ENCODE data around the gene FGD6. TPM values are rescaled to one million over a fixed set of nuclear protein-coding genes. Genes with fewer than 3 reads are reported as not detected.

The FGD6 gene
- polyA plus RNA-seq, 4 donors = 8.7 to 12.1 (median 11.7) TPM

DNA sequence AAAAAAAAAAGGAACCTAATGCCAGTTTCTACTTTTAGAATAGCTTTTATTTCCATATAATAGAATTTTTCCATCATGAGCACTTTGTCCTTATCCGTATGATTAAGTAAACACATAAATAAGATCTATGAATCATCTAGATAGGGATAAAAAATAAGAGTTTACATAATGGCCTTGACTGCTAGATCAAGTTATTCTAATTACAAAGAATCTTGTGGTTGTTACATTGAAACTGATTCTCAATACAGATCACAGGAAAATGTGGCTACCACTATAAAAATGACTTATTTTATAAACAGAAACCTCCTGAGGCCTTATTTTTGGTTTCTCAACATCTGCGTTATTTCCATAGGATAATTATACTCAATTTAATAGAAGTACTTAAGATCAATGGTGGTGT, 179.4 kb downstream of the FGD6 start:
- DNase-seq (ENCODE audit: low read depth in 4 of 4, low spot score in 3 of 4) = no peak

DNA sequence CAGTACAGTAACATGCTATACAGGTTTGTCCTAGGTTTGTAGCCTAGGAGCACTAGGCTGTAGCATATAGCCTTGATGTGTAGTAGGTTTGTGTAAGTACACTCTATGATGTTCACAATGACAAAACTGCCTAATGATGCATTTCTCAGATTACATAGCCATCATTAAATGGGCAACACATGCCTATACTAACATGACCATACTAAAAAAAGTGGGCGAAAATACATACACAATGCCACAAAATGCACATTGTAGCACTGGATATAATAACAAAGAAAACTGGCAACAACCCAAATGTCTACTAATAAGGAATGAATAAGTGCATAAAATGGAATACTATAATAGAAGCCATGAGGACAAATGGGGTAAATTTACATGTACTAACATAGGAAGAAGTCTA, 182.5 kb downstream of the FGD6 start:
- DNase-seq (ENCODE audit: low read depth in 4 of 4, low spot score in 3 of 4) = no peak

Other genes starting within 250 kb of the FGD6 start
- 100 to 1,000 TPM; 107 to 127 (median 120) TPM for gene NDUFA12, start 213.8 kb downstream of the FGD6 start, polyA plus RNA-seq (ENCODE audit: insufficient read length in 4 of 4)
- gene NR2C1, start 143.8 kb downstream of the FGD6 start, polyA plus RNA-seq (ENCODE audit: insufficient read length in 4 of 4) = 10 to 100 TPM; 54.1 to 74.3 (median 66.3) TPM
- 10 to 100 TPM; 65.6 to 89.7 (median 80.0) TPM for gene VEZT, start 340 bp upstream of the FGD6 start, polyA plus RNA-seq (ENCODE audit: insufficient read length in 4 of 4)